A549 (cell line): ENCODE results near the gene NXNL1. TPM values are rescaled to one million over a fixed set of nuclear protein-coding genes. Genes with fewer than 3 reads are reported as not detected.
A peak's percentile ranks its signal among the peaks of the same experiment; 100 is the strongest.

Experiments used
- ATAC-seq, 2 experiments: fragments of 200-7000 bp in 1 of 2; fragments of >200 bp in 1 of 2; cut with Nextera tagmentation in 1 of 2; cut with Tn5 transposase in 1 of 2; 3 replicates each; pipeline versions ENCODE4 v1.8.0 to v1.9.1; 2018 to 2020; ENCODE audit warnings: mild to moderate bottlenecking in 1 of 2, moderate library complexity in 1 of 2
- CTCF ChIA-PET: fragments of 300-600 bp; sonication (Branson Sonifier 250); formaldehyde crosslinking; extraction: SDS; loops from one replicate; lab custom pipeline; 2021; ENCODE audit warnings: antibody characterized with exemption, inconsistent platforms; lab: Yijun Ruan, JAX
- POLR2A ChIA-PET: fragments of 350-600 bp; formaldehyde crosslinking; extraction: SDS; loops from one replicate; lab custom pipeline; 2021; ENCODE audit warnings: antibody characterized with exemption, inconsistent platforms; lab: Yijun Ruan, JAX
- DNase-seq, 2 experiments: peaks; one replicate each; pipeline versions ENCODE4 v3.0.0 to v3.0.0-alpha.2; 2011 to 2016; ENCODE audit warnings: low read depth in 1 of 2, low spot score in 1 of 2
- FAIRE-seq: peaks from 2 replicates; lab custom pipeline; 2011; peaks lifted over from hg19 to GRCh38; lab: Jason Lieb, UNC
- H3K27ac ChIP-seq, 2 experiments: fragments of >200 bp; sonication (Bioruptor Twin); formaldehyde crosslinking; 3 replicates each; pipeline ENCODE4 v1.5.1; 2016 to 2017
- H3K4me1 ChIP-seq: fragments of >200 bp; sonication (Bioruptor Twin); formaldehyde crosslinking; 3 replicates; pipeline ENCODE4 v1.6.1; 2016
- H3K4me2 ChIP-seq: fragments of >200 bp; sonication (Bioruptor Twin); formaldehyde crosslinking; 3 replicates; pipeline ENCODE4 v1.6.1; 2016
- H3K4me3 ChIP-seq: fragments of >200 bp; sonication (Bioruptor Twin); formaldehyde crosslinking; 3 replicates; pipeline ENCODE4 v1.5.1; 2016
- H3K9me3 ChIP-seq: fragments of >200 bp; sonication (Bioruptor Twin); formaldehyde crosslinking; 3 replicates; pipeline ENCODE4 v1.6.1; 2016
- CBX2 ChIP-seq: fragments of 200-600 bp; sonication (generic); IDR thresholded peaks from 2 replicates; pipeline ENCODE4 v1.6.1; 2016; ENCODE audit warnings: low read depth, mild to moderate bottlenecking, borderline replicate concordance
- CHD4 ChIP-seq: fragments of 200-600 bp; sonication (generic); IDR thresholded peaks from 2 replicates; pipeline ENCODE4 v1.6.1; 2016; ENCODE audit warnings: antibody characterized with exemption, mild to moderate bottlenecking, borderline replicate concordance
- EHF ChIP-seq: fragments of 250-450 bp; sonication (Bioruptor Pico); IDR thresholded peaks from 2 replicates; pipeline ENCODE4 v1.5.0; 2020; ENCODE audit warnings: mild to moderate bottlenecking
- EP300 ChIP-seq, 2 experiments: fragments of >200 bp; sonication (Bioruptor Twin); formaldehyde crosslinking; IDR thresholded peaks; 2 replicates in 1 of 2; 3 replicates in 1 of 2; pipeline ENCODE4 v1.6.1; 2016 to 2017
- FOSL2 ChIP-seq, 2 experiments: fragments of 450-650 bp in 1 of 2; fragments of >200 bp in 1 of 2; sonication (Bioruptor Twin) in 1 of 2; formaldehyde crosslinking; IDR thresholded peaks; 2 replicates each; pipeline versions ENCODE4 v1.5.0 to v1.6.1; 2016 to 2020; ENCODE audit warnings: mild to moderate bottlenecking in 1 of 2, moderate library complexity in 1 of 2
- FOXS1 ChIP-seq: fragments of 250-450 bp; sonication (Bioruptor Pico); IDR thresholded peaks from 2 replicates; pipeline ENCODE4 v1.5.0; 2020; ENCODE audit warnings: mild to moderate bottlenecking, moderate library complexity
- HEYL ChIP-seq: fragments of 250-450 bp; sonication (Bioruptor Pico); IDR thresholded peaks from 2 replicates; pipeline ENCODE4 v1.8.0; 2021; ENCODE audit warnings: mild to moderate bottlenecking, moderate library complexity
- HMGXB4 ChIP-seq: fragments of 250-450 bp; sonication (Bioruptor Pico); IDR thresholded peaks from 2 replicates; pipeline ENCODE4 v1.5.0; 2021; ENCODE audit warnings: mild to moderate bottlenecking, moderate library complexity, borderline replicate concordance
- JUN ChIP-seq, 2 experiments: fragments of >200 bp; sonication (Bioruptor Twin); formaldehyde crosslinking; IDR thresholded peaks; 2 replicates in 1 of 2; 3 replicates in 1 of 2; pipeline ENCODE4 v1.6.1; 2016 to 2017
- KDM1A ChIP-seq: fragments of 200-600 bp; sonication (generic); IDR thresholded peaks from 2 replicates; pipeline ENCODE4 v1.6.1; 2016; ENCODE audit warnings: low read depth, mild to moderate bottlenecking
- MAZ ChIP-seq: fragments of 150-350 bp; IDR thresholded peaks from 2 replicates; pipeline ENCODE4 v1.6.1; 2014; ENCODE audit warnings: antibody characterized with exemption, low read depth, low read length, borderline replicate concordance
- MYC ChIP-seq: IDR thresholded peaks from 2 replicates; pipeline ENCODE4 v1.6.1; 2012; ENCODE audit warnings: mild to moderate bottlenecking, inconsistent platforms, low read length, improper control_type of control experiment, borderline replicate concordance
- NPAS2 ChIP-seq: fragments of 250-450 bp; sonication (Bioruptor Pico); IDR thresholded peaks from 2 replicates; pipeline ENCODE4 v1.8.0; 2022; ENCODE audit warnings: mild to moderate bottlenecking, moderate library complexity, borderline replicate concordance
- NR3C1 ChIP-seq: fragments of >200 bp; sonication (Bioruptor Twin); formaldehyde crosslinking; IDR thresholded peaks from 3 replicates; pipeline ENCODE4 v1.6.1; 2017
- PHF8 ChIP-seq: fragments of 200-600 bp; sonication (generic); IDR thresholded peaks from 2 replicates; pipeline ENCODE4 v1.6.1; 2016; ENCODE audit warnings: low read depth, mild to moderate bottlenecking, antibody characterized with exemption, moderate library complexity, borderline replicate concordance
- POLR2AphosphoS2 ChIP-seq: conservative IDR thresholded peaks from 2 replicates; pipeline ENCODE4 v1.6.1; 2012; ENCODE audit warnings: low read length, improper control_type of control experiment, inconsistent platforms
- RCOR1 ChIP-seq: fragments of 150-350 bp; IDR thresholded peaks from 2 replicates; pipeline ENCODE4 v1.6.1; 2014; ENCODE audit warnings: antibody characterized with exemption, low read length, low read depth
- RNF2 ChIP-seq: fragments of 200-600 bp; sonication (generic); IDR thresholded peaks from 2 replicates; pipeline ENCODE4 v1.6.1; 2016; ENCODE audit warnings: low read depth, mild to moderate bottlenecking, antibody characterized with exemption, moderate library complexity, borderline replicate concordance
- ZC3H11A ChIP-seq: fragments of 450-650 bp; IDR thresholded peaks from 2 replicates; pipeline ENCODE4 v1.6.1; 2014; ENCODE audit warnings: antibody characterized with exemption, mild to moderate bottlenecking
- ZSCAN20 ChIP-seq: fragments of 250-450 bp; sonication (Bioruptor Pico); IDR thresholded peaks from 2 replicates; pipeline ENCODE4 v1.8.0; 2022; ENCODE audit warnings: mild to moderate bottlenecking, moderate library complexity
- WGBS: methylation state at CpG from one replicate; pipeline ENCODE4 v1.1.6; 2017; ENCODE audit errors: missing lambda C conversion rate; 5-methylcytosine and 5-hydroxymethylcytosine counted together
- polyA plus RNA-seq, 4 experiments: library from polyadenylated mRNA; depleted of rRNA in 3 of 4; stranded (reverse); fragments of >200 nt; fragmentation: RNase III in 1 of 4; extraction: RNeasy Plus Mini Kit Qiagen cat#74134 plus additional on column Dnase treatment in 1 of 4; gene quantifications; 2 replicates in 3 of 4; 3 replicates in 1 of 4; pipeline ENCODE4 v1.2.3, GENCODE V29; 2011 to 2017
- TF ChIP-seq, protein P1 (sequence below): IDR thresholded peaks from 2 replicates; pipeline ENCODE4 v1.6.1; 2012
- TF ChIP-seq, protein P2 (sequence below): IDR thresholded peaks from 2 replicates; pipeline ENCODE4 v1.6.1; 2012

Gene NXNL1
- polyA plus RNA-seq, 2 of the 4 experiments (the other 2 are of a cell fraction): not detected

- peaks cover 28% of the 10 kb centered on the region; the same call in 2 of the 3 replicates for H3K4me1 ChIP-seq
- WGBS: 8% methylated on average over 11 of the region's 67 CpGs
- no peaks in the 10 kb centered on the region for H3K9me3 ChIP-seq
- H3K4me2 ChIP-seq: peak within 1 kb of the TSS; percentile 83
- FAIRE-seq (no peak), ATAC-seq (peak; percentile 91 to 94), DNase-seq (peak; percentile 78 to 96)
- H3K27ac ChIP-seq: peak within 1 kb of the TSS; percentile 84 to 93
- ChIA-PET POLR2A (interaction anchor here (0.5 kb wide), 1 partner anchor 293 kb away, joined by 4 read pairs; no protein-coding TSS in a partner anchor), CTCF (interaction anchor here (0.5 to 1.9 kb wide), 2 partner anchors 41 to 1050 kb away, joined by 4 to 11 read pairs; partner anchors contain the start of gene PGLS)
- peak within 1 kb of the TSS; percentile 74 for H3K4me3 ChIP-seq
- TF ChIP-seq JUN (IDR thresholded peaks at IDR 0.05) (0 out of 5 replicates have a peak, but pooled peaks of 1 of the 2 experiments have one; percentile 2), MAZ (no peak)
- TF ChIP-seq, all 56 proteins: peak for 1
Observed at GRCh38 chr19:17470068-17470841, 9.5 kb upstream of the NXNL1 start, which contains the start of gene SLC27A1. SLC27A1 (plus strand) TSS chr19:17470524; CDS start chr19:17470541, 17 bp downstream.

GRCh38 chr19:17469481-17470067 is 8.8 kb upstream of the NXNL1 start:
- WGBS: 0% methylated on average over 2 of the region's 31 CpGs
- DNase-seq: peak; percentile 57 to 97
- peaks cover 28% of the 10 kb centered on the region; the same call in 2 of the 3 replicates for H3K4me1 ChIP-seq
- 0 out of 2 replicates have a peak, but pooled peaks have one; percentile 39 for TF ChIP-seq PHF8
- TF ChIP-seq, protein P1, sequence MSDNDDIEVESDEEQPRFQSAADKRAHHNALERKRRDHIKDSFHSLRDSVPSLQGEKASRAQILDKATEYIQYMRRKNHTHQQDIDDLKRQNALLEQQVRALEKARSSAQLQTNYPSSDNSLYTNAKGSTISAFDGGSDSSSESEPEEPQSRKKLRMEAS: 0 out of 2 replicates have a peak, but pooled peaks have one; percentile 70
- no peak for TF ChIP-seq HMGXB4 (CRISPR knock-in tag)
- TF ChIP-seq KDM1A: no peak
- TF ChIP-seq JUN (IDR thresholded peaks at IDR 0.05): 0 out of 5 replicates have a peak, but pooled peaks of 1 of the 2 experiments have one; percentile 8
- TF ChIP-seq FOSL2 (IDR thresholded peaks at IDR 0.05): no peak
- TF ChIP-seq FOSL2 (CRISPR knock-in tag; IDR thresholded peaks at IDR 0.05): no peak
- 0 out of 2 replicates have a peak, but pooled peaks have one; percentile 61 for TF ChIP-seq MYC
- TF ChIP-seq CHD4: no peak
- TF ChIP-seq CBX2: no peak
- TF ChIP-seq, protein P2, sequence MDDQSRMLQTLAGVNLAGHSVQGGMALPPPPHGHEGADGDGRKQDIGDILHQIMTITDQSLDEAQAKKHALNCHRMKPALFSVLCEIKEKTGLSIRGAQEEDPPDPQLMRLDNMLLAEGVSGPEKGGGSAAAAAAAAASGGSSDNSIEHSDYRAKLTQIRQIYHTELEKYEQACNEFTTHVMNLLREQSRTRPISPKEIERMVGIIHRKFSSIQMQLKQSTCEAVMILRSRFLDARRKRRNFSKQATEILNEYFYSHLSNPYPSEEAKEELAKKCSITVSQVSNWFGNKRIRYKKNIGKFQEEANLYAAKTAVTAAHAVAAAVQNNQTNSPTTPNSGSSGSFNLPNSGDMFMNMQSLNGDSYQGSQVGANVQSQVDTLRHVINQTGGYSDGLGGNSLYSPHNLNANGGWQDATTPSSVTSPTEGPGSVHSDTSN: no peak
- peak overlapping the region; percentile 84 to 93 for H3K27ac ChIP-seq
- CTCF ChIA-PET: interaction anchor here (0.6 kb wide), 1 partner anchor 1407 kb away, joined by 3 read pairs; no protein-coding TSS in a partner anchor
- no peaks in the 10 kb centered on the region for H3K9me3 ChIP-seq
- FAIRE-seq: no peak
- POLR2A ChIA-PET: no interaction called here
- H3K4me3 ChIP-seq: peak overlapping the region; percentile 74
- H3K4me2 ChIP-seq: peak overlapping the region; percentile 83
- ATAC-seq: peak; percentile 82 to 86

GRCh38 chr19:17469092-17469480 is 8.4 kb upstream of the NXNL1 start:
- peak overlapping the region; percentile 74 for H3K4me3 ChIP-seq
- no peak for TF ChIP-seq KDM1A
- no peak for TF ChIP-seq PHF8
- TF ChIP-seq, protein P2: no peak
- no peak for TF ChIP-seq POLR2AphosphoS2
- no peak for TF ChIP-seq HEYL (CRISPR knock-in tag)
- TF ChIP-seq EP300 (IDR thresholded peaks at IDR 0.05): no peak
- TF ChIP-seq NR3C1: no peak
- TF ChIP-seq RNF2: no peak
- no peak for TF ChIP-seq ZSCAN20
- no peak for TF ChIP-seq EHF (CRISPR knock-in tag)
- no peak for TF ChIP-seq FOXS1 (CRISPR knock-in tag)
- TF ChIP-seq RCOR1: no peak
- TF ChIP-seq NPAS2 (CRISPR knock-in tag): no peak
- no peak for TF ChIP-seq HMGXB4 (CRISPR knock-in tag)
- no peak for TF ChIP-seq CBX2
- TF ChIP-seq ZC3H11A: no peak

More at GRCh38 chr19:17469092-17469480, 8.4 kb upstream of the NXNL1 start:
- Histone ChIP-seq H3K27ac (peak overlapping the region; percentile 84 to 93), H3K4me2 (peak overlapping the region; percentile 83), H3K4me1 (peaks cover 28% of the 10 kb centered on the region; the same call in 2 of the 3 replicates), H3K9me3 (no peaks in the 10 kb centered on the region)
- DNase-seq (no peak), ATAC-seq (0 out of 6 replicates have a peak, but pooled peaks of 1 of the 2 experiments have one; percentile 0), FAIRE-seq (no peak)
- 29% methylated on average over 11 of the region's 19 CpGs for WGBS
- CTCF ChIA-PET: interaction anchor here (0.6 kb wide), 1 partner anchor 1407 kb away, joined by 3 read pairs; no protein-coding TSS in a partner anchor
- POLR2A ChIA-PET: interaction anchor here (0.5 kb wide), 1 partner anchor 126 kb away, joined by 3 read pairs; no protein-coding TSS in a partner anchor
